Thyroid gland (tissue), 4 donors: Measurements from ENCODE around the gene ZNF467. TPM values are rescaled to one million over a fixed set of nuclear protein-coding genes. Genes with fewer than 3 reads are reported as not detected.

Source experiments
- DNase-seq, 2 donors: peaks; one replicate each; pipeline ENCODE4 v3.0.0-alpha.2; 2019
- H3K27ac ChIP-seq, 3 donors: fragments of 200-600 bp; sonication (generic); 1 replicate in 2 of 3; 2 replicates in 1 of 3; pipeline ENCODE4 v1.5.1; 2016 to 2019; ENCODE audit warnings: mild to moderate bottlenecking in 1 of 3, moderate library complexity in 1 of 3
- H3K27me3 ChIP-seq: fragments of 200-600 bp; sonication (generic); one replicate; pipeline ENCODE4 v1.5.1; 2019
- H3K36me3 ChIP-seq, 2 donors: fragments of 200-600 bp; sonication (generic); one replicate each; pipeline ENCODE4 v1.5.1; 2016 to 2019
- H3K4me1 ChIP-seq, 2 donors: fragments of 200-600 bp; sonication (generic); one replicate each; pipeline ENCODE4 v1.5.1; 2017 to 2019
- H3K4me3 ChIP-seq, 3 donors: fragments of 200-600 bp; sonication (generic); replicated peaks in 1 of 3; 1 replicate in 2 of 3; 2 replicates in 1 of 3; pipeline ENCODE4 v1.5.1; 2016; ENCODE audit warnings: mild to moderate bottlenecking in 1 of 3
- H3K9me3 ChIP-seq: fragments of 200-600 bp; sonication (generic); one replicate; pipeline ENCODE4 v1.5.1; 2017
- POLR2A ChIP-seq, 2 donors: fragments of 450-650 bp; IDR thresholded peaks; one replicate each; pipeline ENCODE4 v1.6.1; 2017; ENCODE audit warnings: antibody characterized with exemption in 2 of 2, mild to moderate bottlenecking in 2 of 2, moderate library complexity in 1 of 2
- WGBS, 2 donors: methylation state at CpG; one replicate each; pipeline ENCODE4 v1.1.5; 2017; 5-methylcytosine and 5-hydroxymethylcytosine counted together
- intact Hi-C: fragments of 100-400 bp; cut with DNase I; formaldehyde crosslinking; loops from one replicate; pipeline ENCODE4 v1.15.1; 2023
- total RNA-seq, 4 donors: library from RNA; depleted of rRNA; stranded (reverse); fragments of >200 nt; gene quantifications; one replicate each; pipeline ENCODE4 v1.2.3, GENCODE V29; 2016
- TF ChIP-seq, protein P1 (sequence below), 6 experiments: fragments of 200-600 bp in 3 of 6; fragments of 450-650 bp in 3 of 6; sonication (generic) in 3 of 6; IDR thresholded peaks; one replicate each; pipeline ENCODE4 v1.5.1; 2016 to 2019; ENCODE audit warnings: antibody characterized with exemption in 6 of 6, mild to moderate bottlenecking in 2 of 6, inconsistent platforms in 1 of 6, moderate library complexity in 1 of 6

The ZNF467 gene
- total RNA-seq, 4 donors from 2014 or later: 11.8 to 18.8 (median 15.5) TPM

DNA sequence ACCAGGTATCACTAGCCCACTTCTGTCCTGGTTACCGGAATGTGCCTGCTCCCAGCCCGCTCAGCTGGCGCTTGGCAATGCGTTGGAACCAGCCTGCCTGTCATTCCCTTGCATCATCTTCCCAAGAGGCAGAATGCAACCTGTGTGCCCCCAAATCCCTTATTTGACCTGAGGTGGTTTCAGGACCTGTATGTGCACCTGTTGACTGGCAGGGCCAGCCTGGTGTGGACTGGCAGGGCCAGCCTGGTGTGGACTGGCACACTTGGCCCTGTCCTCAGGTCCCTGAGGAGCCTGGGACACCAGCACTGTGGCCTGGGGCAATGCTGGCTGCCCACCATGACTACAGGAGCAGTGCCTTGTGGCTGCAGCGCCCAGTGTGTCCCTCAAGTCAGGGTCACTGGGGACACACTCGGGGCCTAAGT lies 38.2 kb downstream of the ZNF467 start:
- Histone ChIP-seq H3K9me3 (no peaks in the 10 kb centered on the region), H3K4me1 (no peaks in the 10 kb centered on the region), H3K36me3 (peaks cover 0 to 3% of the 10 kb centered on the region in 2 donors), H3K27me3 (no peaks in the 10 kb centered on the region), H3K4me3 (no peak overlapping the region), H3K27ac (no peak overlapping the region)
- no peak for DNase-seq
- TF ChIP-seq, protein P1, sequence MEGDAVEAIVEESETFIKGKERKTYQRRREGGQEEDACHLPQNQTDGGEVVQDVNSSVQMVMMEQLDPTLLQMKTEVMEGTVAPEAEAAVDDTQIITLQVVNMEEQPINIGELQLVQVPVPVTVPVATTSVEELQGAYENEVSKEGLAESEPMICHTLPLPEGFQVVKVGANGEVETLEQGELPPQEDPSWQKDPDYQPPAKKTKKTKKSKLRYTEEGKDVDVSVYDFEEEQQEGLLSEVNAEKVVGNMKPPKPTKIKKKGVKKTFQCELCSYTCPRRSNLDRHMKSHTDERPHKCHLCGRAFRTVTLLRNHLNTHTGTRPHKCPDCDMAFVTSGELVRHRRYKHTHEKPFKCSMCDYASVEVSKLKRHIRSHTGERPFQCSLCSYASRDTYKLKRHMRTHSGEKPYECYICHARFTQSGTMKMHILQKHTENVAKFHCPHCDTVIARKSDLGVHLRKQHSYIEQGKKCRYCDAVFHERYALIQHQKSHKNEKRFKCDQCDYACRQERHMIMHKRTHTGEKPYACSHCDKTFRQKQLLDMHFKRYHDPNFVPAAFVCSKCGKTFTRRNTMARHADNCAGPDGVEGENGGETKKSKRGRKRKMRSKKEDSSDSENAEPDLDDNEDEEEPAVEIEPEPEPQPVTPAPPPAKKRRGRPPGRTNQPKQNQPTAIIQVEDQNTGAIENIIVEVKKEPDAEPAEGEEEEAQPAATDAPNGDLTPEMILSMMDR (IDR thresholded peaks at IDR 0.05): no peak
- no peak for TF ChIP-seq POLR2A (IDR thresholded peaks at IDR 0.05)
- WGBS, 2 donors: 85 to 94% methylated on average over 5 to 6 of the region's 6 CpGs
- intact Hi-C loops: no loop called here

DNA sequence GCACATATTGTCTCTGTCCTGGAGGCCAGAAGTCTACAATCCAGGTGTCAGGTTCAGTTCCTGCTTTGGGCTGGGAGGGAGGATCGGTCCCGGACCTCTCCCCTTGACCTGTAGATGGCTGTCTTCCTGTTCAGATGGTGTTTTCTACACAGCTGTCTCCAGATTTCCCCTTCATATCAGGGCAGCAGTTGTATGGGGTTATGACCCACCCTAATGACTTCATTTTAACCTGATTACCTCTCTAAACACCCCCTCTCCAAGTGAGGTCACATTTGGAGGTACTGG lies 38.7 kb downstream of the ZNF467 start:
- H3K9me3 ChIP-seq: no peaks in the 10 kb centered on the region
- DNase-seq: no peak
- WGBS, 2 donors: 40 to 45% methylated on average over 2 of the region's 2 CpGs
- peaks cover 0 to 7% of the 10 kb centered on the region in 2 donors for H3K36me3 ChIP-seq
- TF ChIP-seq, protein P1 (IDR thresholded peaks at IDR 0.05): no peak
- no peak for TF ChIP-seq POLR2A (IDR thresholded peaks at IDR 0.05)
- no peak overlapping the region for H3K27ac ChIP-seq
- intact Hi-C loops: no loop called here
- H3K27me3 ChIP-seq: no peaks in the 10 kb centered on the region
- no peaks in the 10 kb centered on the region for H3K4me1 ChIP-seq
- no peak overlapping the region for H3K4me3 ChIP-seq

DNA sequence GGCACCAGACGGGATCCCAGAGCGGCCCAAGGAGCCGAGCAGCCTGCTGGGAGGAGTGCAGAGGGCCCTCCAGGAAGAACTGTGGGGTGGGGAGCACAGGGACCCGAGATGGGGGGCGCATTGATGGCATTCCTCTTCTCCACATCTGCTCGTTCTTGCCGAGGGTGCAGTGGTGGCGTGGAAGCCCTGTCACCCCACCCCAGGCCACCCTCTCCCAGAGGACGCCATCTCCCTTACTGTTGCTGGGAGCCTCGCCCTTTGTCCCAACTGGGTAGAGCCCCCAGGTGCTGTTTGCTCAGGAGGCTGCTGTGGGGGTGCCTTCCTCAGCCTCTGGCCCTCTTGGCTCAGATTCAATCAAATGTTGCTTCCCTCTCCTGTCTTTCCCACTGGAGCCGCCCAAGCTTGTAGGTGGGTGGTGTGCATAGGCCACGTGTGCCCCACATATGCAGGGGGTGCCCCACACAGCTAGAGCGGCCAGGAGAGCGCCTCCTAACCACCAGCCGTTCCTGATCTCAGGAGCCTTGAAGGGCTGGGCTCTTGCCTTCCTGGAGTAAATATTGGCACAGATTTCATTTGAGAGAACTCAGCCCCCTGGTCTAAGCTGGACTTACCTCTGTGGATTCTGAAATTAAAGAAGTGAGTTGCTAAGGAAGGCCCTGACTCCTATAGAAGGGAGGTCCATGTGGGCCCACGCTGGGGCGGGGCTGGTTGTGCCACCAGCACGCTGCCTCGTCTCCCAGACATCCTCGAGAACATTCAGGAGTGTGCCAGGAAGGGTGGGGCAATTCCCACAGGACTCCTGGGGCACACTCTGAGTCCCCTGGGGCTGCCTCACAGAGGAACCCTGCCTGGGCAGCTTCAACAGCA lies 39.2 kb downstream of the ZNF467 start:
- no peak for DNase-seq
- intact Hi-C loops: no loop called here
- H3K4me1 ChIP-seq: no peaks in the 10 kb centered on the region
- H3K27ac ChIP-seq: no peak overlapping the region
- WGBS, 2 donors: 84 to 87% methylated on average over 17 to 19 of the region's 20 CpGs
- H3K27me3 ChIP-seq: no peaks in the 10 kb centered on the region
- H3K36me3 ChIP-seq: peaks cover 0 to 13% of the 10 kb centered on the region in 2 donors
- no peaks in the 10 kb centered on the region for H3K9me3 ChIP-seq
- TF ChIP-seq, protein P1 (IDR thresholded peaks at IDR 0.05): no peak
- TF ChIP-seq POLR2A (IDR thresholded peaks at IDR 0.05): no peak
- no peak overlapping the region for H3K4me3 ChIP-seq

DNA sequence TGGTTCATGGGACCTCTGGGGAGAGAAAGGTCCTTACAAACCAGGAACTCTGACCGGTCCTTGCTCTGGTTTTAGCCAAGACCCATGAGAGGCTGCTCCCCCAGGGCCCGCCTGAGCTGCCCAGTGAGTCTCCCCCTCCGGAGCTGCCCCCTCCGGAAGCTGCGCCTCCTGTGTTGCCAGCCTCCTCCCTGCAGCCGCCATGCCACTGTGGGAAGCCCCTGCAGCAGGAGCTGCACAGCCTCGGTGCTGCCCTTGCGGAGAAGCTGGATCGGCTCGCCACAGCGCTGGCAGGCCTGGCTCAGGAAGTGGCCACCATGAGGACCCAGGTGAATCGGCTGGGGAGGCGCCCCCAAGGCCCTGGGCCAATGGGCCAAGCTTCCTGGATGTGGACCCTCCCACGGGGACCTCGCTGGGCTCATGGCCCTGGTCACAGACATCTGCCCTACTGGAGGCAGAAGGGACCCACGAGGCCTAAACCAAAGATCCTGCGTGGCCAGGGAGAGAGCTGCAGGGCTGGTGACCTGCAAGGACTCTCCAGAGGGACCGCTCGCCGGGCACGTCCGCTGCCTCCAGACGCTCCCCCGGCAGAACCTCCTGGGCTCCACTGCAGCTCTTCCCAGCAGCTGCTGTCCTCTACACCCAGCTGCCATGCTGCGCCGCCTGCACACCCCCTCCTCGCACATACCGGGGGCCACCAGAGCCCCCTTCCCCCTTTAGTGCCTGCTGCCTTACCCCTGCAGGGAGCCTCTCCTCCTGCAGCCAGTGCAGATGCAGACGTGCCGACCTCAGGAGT lies 40.1 kb downstream of the ZNF467 start:
- H3K4me3 ChIP-seq: no peak overlapping the region
- H3K9me3 ChIP-seq: no peaks in the 10 kb centered on the region
- no peaks in the 10 kb centered on the region for H3K27me3 ChIP-seq
- WGBS, 2 donors: 93 to 98% methylated on average over 14 to 27 of the region's 30 CpGs
- TF ChIP-seq POLR2A (IDR thresholded peaks at IDR 0.05): no peak
- TF ChIP-seq, protein P1 (IDR thresholded peaks at IDR 0.05): no peak
- intact Hi-C loops: no loop called here
- DNase-seq: no peak
- no peaks in the 10 kb centered on the region for H3K4me1 ChIP-seq
- no peak overlapping the region for H3K27ac ChIP-seq
- H3K36me3 ChIP-seq: peaks cover 4 to 20% of the 10 kb centered on the region in 2 donors

DNA sequence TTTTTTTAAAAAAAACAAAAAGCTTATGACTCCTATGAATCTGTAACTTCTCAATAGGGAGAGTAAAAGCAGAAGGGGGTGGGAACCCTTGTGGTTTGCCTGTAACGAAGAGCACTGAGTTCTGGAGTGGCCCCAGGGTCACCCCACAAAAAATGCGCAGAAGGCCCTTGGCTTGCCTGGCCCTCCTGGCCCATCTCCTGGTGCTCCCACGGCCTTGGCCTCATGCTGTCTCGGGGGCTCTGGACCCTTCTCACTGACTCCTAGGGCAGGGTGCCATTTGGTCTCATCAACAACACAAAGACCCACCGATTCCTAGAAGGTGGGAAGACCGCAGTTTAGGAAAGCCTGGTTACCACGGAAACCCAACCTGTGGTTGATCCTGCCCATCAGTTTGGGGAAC lies 40.8 kb downstream of the ZNF467 start:
- 87 to 89% methylated on average over 7 of the region's 7 CpGs for whole genome bisulfite sequencing, 2 donors
- Histone ChIP-seq H3K27ac (no peak overlapping the region), H3K4me1 (no peaks in the 10 kb centered on the region), H3K4me3 (no peak overlapping the region), H3K27me3 (no peaks in the 10 kb centered on the region), H3K36me3 (peaks cover 4 to 20% of the 10 kb centered on the region in 2 donors), H3K9me3 (no peaks in the 10 kb centered on the region)
- intact Hi-C loops: no loop called here
- no peak for DNase-seq
- TF ChIP-seq, protein P1 (IDR thresholded peaks at IDR 0.05): no peak
- no peak for TF ChIP-seq POLR2A (IDR thresholded peaks at IDR 0.05)
